Endothelial cell (in vitro differentiated cells): ENCODE results near the gene FBLN7. TPM values are rescaled to one million over a fixed set of nuclear protein-coding genes. Genes with fewer than 3 reads are reported as not detected.

Source experiments
- DNase-seq: peaks from one replicate; pipeline ENCODE4 v3.0.0; 2021; ENCODE audit warnings: low spot score
- H3K27ac Mint-ChIP-seq: one replicate; pipeline ENCODE4 v1.8.0; 2021; ENCODE audit warnings: mixed read lengths, inconsistent platforms; ENCODE audit not compliant: unreplicated experiment
- H3K27me3 Mint-ChIP-seq: one replicate; pipeline ENCODE4 v1.8.0; 2021; ENCODE audit warnings: mild to moderate bottlenecking, moderate library complexity, mixed read lengths, inconsistent platforms; ENCODE audit not compliant: unreplicated experiment
- H3K36me3 Mint-ChIP-seq: one replicate; pipeline ENCODE4 v1.8.0; 2021; ENCODE audit warnings: mild to moderate bottlenecking, low read depth, mixed read lengths, inconsistent platforms; ENCODE audit not compliant: unreplicated experiment
- H3K4me1 Mint-ChIP-seq: one replicate; pipeline ENCODE4 v1.8.0; 2021; ENCODE audit warnings: mild to moderate bottlenecking, mixed read lengths, inconsistent platforms; ENCODE audit not compliant: unreplicated experiment
- H3K4me3 Mint-ChIP-seq: one replicate; pipeline ENCODE4 v1.8.0; 2021; ENCODE audit warnings: mild to moderate bottlenecking, mixed read lengths, inconsistent platforms; ENCODE audit not compliant: unreplicated experiment
- H3K9me3 Mint-ChIP-seq: one replicate; pipeline ENCODE4 v1.8.0; 2021; ENCODE audit warnings: mixed read lengths, inconsistent platforms; ENCODE audit not compliant: unreplicated experiment
- CTCF ChIP-seq: fragments of 200-600 bp; sonication (generic); IDR thresholded peaks from one replicate; pipeline ENCODE4 v1.5.0; 2021; ENCODE audit warnings: antibody characterized with exemption; ENCODE audit not compliant: unreplicated experiment
- total RNA-seq: library from RNA; stranded (reverse); fragmentation: NEBNext Ultra II Directional; extraction: Animal tissue kit (Norgen Biotek cat#: 25700); gene quantifications from one replicate; pipeline ENCODE4 v1.2.1, GENCODE V29; 2021; ENCODE audit not compliant: unreplicated experiment

FBLN7 gene
- total RNA-seq, 1 donor from 2014 or later: 0.36 TPM

- H3K27me3 Mint-ChIP-seq: peaks cover 6% of the 10 kb centered on the region
- H3K9me3 Mint-ChIP-seq: no peaks in the 10 kb centered on the region
- peaks cover 17% of the 10 kb centered on the region for H3K4me1 Mint-ChIP-seq
- H3K4me3 Mint-ChIP-seq: no peak overlapping the region
- H3K27ac Mint-ChIP-seq: no peak overlapping the region
- no peak for TF ChIP-seq CTCF
- H3K36me3 Mint-ChIP-seq: peaks cover 9% of the 10 kb centered on the region
- no peak for DNase-seq
These were observed 45.3 kb downstream of the FBLN7 start for GRCh38 chr2:112183327-112184025.

- Mint-ChIP-seq H3K9me3 (no peaks in the 10 kb centered on the region), H3K4me1 (peaks cover 17% of the 10 kb centered on the region), H3K4me3 (no peak overlapping the region), H3K36me3 (peaks cover 9% of the 10 kb centered on the region), H3K27ac (no peak overlapping the region), H3K27me3 (peaks cover 4% of the 10 kb centered on the region)
- no peak for TF ChIP-seq CTCF
- DNase-seq: no peak
These were observed 45.9 kb downstream of the FBLN7 start for GRCh38 chr2:112184121-112184520.

GRCh38 chr2:112185131-112185530, 46.9 kb downstream of the FBLN7 start:
- peaks cover 17% of the 10 kb centered on the region for H3K4me1 Mint-ChIP-seq
- no peak overlapping the region for H3K4me3 Mint-ChIP-seq
- H3K27me3 Mint-ChIP-seq: peaks cover 4% of the 10 kb centered on the region
- no peaks in the 10 kb centered on the region for H3K9me3 Mint-ChIP-seq
- TF ChIP-seq CTCF: no peak
- H3K36me3 Mint-ChIP-seq: peaks cover 9% of the 10 kb centered on the region
- no peak overlapping the region for H3K27ac Mint-ChIP-seq
- DNase-seq: no peak

- H3K4me1 Mint-ChIP-seq: peaks cover 19% of the 10 kb centered on the region
- no peak for DNase-seq
- H3K36me3 Mint-ChIP-seq: peaks cover 9% of the 10 kb centered on the region
- peaks cover 2% of the 10 kb centered on the region for H3K27me3 Mint-ChIP-seq
- no peak overlapping the region for H3K27ac Mint-ChIP-seq
- TF ChIP-seq CTCF: no peak
- H3K4me3 Mint-ChIP-seq: no peak overlapping the region
- no peaks in the 10 kb centered on the region for H3K9me3 Mint-ChIP-seq
These were observed 49.0 kb downstream of the FBLN7 start for GRCh38 chr2:112187046-112187715.
